SK-N-SH (cell line): ENCODE results near the gene SKI. TPM values are rescaled to one million over a fixed set of nuclear protein-coding genes. Genes with fewer than 3 reads are reported as not detected.

Experiments used
- CTCF ChIA-PET: fragments of 300-600, 350-600 bp; formaldehyde crosslinking; extraction: SDS; loops from one replicate; lab custom pipeline; 2021; lab: Yijun Ruan, JAX
- POLR2A ChIA-PET: fragments of 350-600 bp; sonication (Branson Sonifier 250); formaldehyde crosslinking; extraction: SDS; loops from one replicate; lab custom pipeline; 2020; ENCODE audit warnings: antibody characterized with exemption, inconsistent platforms; lab: Yijun Ruan, JAX
- DNase-seq: peaks from one replicate; pipeline ENCODE4 v3.0.0; 2012
- H2AFZ ChIP-seq: fragments of 200-600 bp; sonication (generic); 2 replicates; pipeline ENCODE4 v1.8.1; 2016; ENCODE audit warnings: antibody characterized with exemption, mild to moderate bottlenecking, low read depth
- H3F3A ChIP-seq: fragments of 200-600 bp; sonication (generic); replicated peaks from 2 replicates; pipeline ENCODE3; 2016; ENCODE audit warnings: antibody characterized with exemption, mild to moderate bottlenecking; ENCODE audit not compliant: insufficient read depth
- H3K27ac ChIP-seq, 2 experiments: fragments of 200-500 bp in 1 of 2; fragments of 200-600 bp in 1 of 2; sonication (Bioruptor generic) in 1 of 2; sonication (generic), shearing (Covaris generic) in 1 of 2; 2 replicates each; pipeline versions ENCODE4 v1.5.1 to v1.6.1; 2014 to 2016; ENCODE audit warnings: low read depth in 2 of 2, inconsistent platforms in 1 of 2, low read length in 1 of 2, mild to moderate bottlenecking in 1 of 2, mixed read lengths in 1 of 2
- H3K27me3 ChIP-seq: fragments of 200-600 bp; sonication (generic), shearing (Covaris generic); 2 replicates; pipeline ENCODE4 v1.6.1; 2016; ENCODE audit warnings: mixed run types; ENCODE audit not compliant: insufficient read depth
- H3K36me3 ChIP-seq, 2 experiments: fragments of 200-500 bp in 1 of 2; fragments of 200-600 bp in 1 of 2; sonication (Bioruptor generic) in 1 of 2; sonication (generic) in 1 of 2; replicated peaks in 1 of 2; 2 replicates each; pipeline versions ENCODE3 to v1.5.1; 2014 to 2016; ENCODE audit warnings: low read length in 1 of 2, mild to moderate bottlenecking in 1 of 2; ENCODE audit not compliant: insufficient read depth in 2 of 2, control insufficient read depth in 1 of 2
- H3K4me1 ChIP-seq, 2 experiments: fragments of 200-500 bp in 1 of 2; fragments of 200-600 bp in 1 of 2; sonication (Bioruptor generic) in 1 of 2; sonication (generic), shearing (Covaris generic) in 1 of 2; 2 replicates each; pipeline versions ENCODE4 v1.5.1 to v1.6.1; 2014 to 2016; ENCODE audit warnings: low read depth in 1 of 2, low read length in 1 of 2, mixed run types in 1 of 2; ENCODE audit not compliant: insufficient read depth in 2 of 2, control insufficient read depth in 1 of 2
- H3K4me2 ChIP-seq: fragments of 200-600 bp; sonication (generic), shearing (Covaris generic); 2 replicates; pipeline ENCODE4 v1.6.1; 2017; ENCODE audit warnings: mixed run types
- H3K4me3 ChIP-seq, 2 experiments: fragments of 200-500 bp in 1 of 2; fragments of 200-600 bp in 1 of 2; sonication (Bioruptor generic) in 1 of 2; sonication (generic), shearing (Covaris generic) in 1 of 2; 2 replicates each; pipeline versions ENCODE4 v1.5.1 to v1.8.1; 2014 to 2016; ENCODE audit warnings: low read depth in 2 of 2, inconsistent platforms in 1 of 2, low read length in 1 of 2, mild to moderate bottlenecking in 1 of 2, mixed read lengths in 1 of 2, moderate library complexity in 1 of 2
- H3K79me2 ChIP-seq: fragments of 200-600 bp; sonication (generic); 2 replicates; pipeline ENCODE4 v1.8.1; 2017; ENCODE audit warnings: mild to moderate bottlenecking; ENCODE audit not compliant: insufficient read depth
- H3K9ac ChIP-seq: fragments of 200-600 bp; sonication (generic); 2 replicates; pipeline ENCODE4 v1.6.1; 2017; ENCODE audit warnings: mixed run types
- H3K9me2 ChIP-seq: fragments of 200-600 bp; sonication (generic); 2 replicates; pipeline ENCODE4 v1.6.1; 2017; ENCODE audit warnings: mixed run types
- H3K9me3 ChIP-seq: fragments of 200-600 bp; sonication (generic); 2 replicates; pipeline ENCODE4 v1.6.1; 2017; ENCODE audit warnings: mixed run types, mild to moderate bottlenecking, moderate library complexity
- H4K20me1 ChIP-seq: fragments of 200-600 bp; sonication (generic); 2 replicates; pipeline ENCODE4 v1.6.1; 2017; ENCODE audit warnings: mild to moderate bottlenecking, mixed run types; ENCODE audit not compliant: insufficient read depth
- CHD2 ChIP-seq: fragments of 150-350 bp; IDR thresholded peaks from 2 replicates; pipeline ENCODE4 v1.6.1; 2018; ENCODE audit warnings: low read length; ENCODE audit not compliant: partially characterized antibody
- CTCF ChIP-seq: fragments of 200-600 bp; sonication (generic); IDR thresholded peaks from 2 replicates; pipeline ENCODE4 v1.6.1; 2017; ENCODE audit warnings: antibody characterized with exemption, mild to moderate bottlenecking, moderate library complexity
- EP300 ChIP-seq, 2 experiments: IDR thresholded peaks; 2 replicates each; pipeline versions ENCODE4 v1.4.0 to v1.6.1; 2012; ENCODE audit warnings: borderline replicate concordance in 1 of 2, low read depth in 1 of 2, low read length in 1 of 2
- FOXJ3 ChIP-seq: sonication (generic); formaldehyde crosslinking; IDR thresholded peaks from 2 replicates; pipeline ENCODE4 v1.5.1; 2020; ENCODE audit warnings: mild to moderate bottlenecking, missing genetic modification reagents
- GABPA ChIP-seq: IDR thresholded peaks from 2 replicates; pipeline ENCODE4 v1.4.0; 2012; ENCODE audit warnings: low read depth, mild to moderate bottlenecking
- GATA2 ChIP-seq: sonication (generic); formaldehyde crosslinking; IDR thresholded peaks from 2 replicates; pipeline ENCODE4 v1.5.0; 2020; ENCODE audit warnings: mild to moderate bottlenecking, missing genetic modification reagents
- IRF3 ChIP-seq: fragments of 150-350 bp; IDR thresholded peaks from 2 replicates; pipeline ENCODE4 v1.6.1; 2016; ENCODE audit warnings: mild to moderate bottlenecking, low read depth, low read length
- MEF2A ChIP-seq: IDR thresholded peaks from 2 replicates; pipeline ENCODE4 v1.4.0; 2012; ENCODE audit warnings: low read depth, borderline replicate concordance
- MXI1 ChIP-seq: IDR thresholded peaks from 2 replicates; pipeline ENCODE4 v1.6.1; 2012; ENCODE audit warnings: mild to moderate bottlenecking, low read depth, low read length, improper control_type of control experiment
- NRF1 ChIP-seq: IDR thresholded peaks from 2 replicates; pipeline ENCODE4 v1.6.1; 2012; ENCODE audit warnings: low read depth, mild to moderate bottlenecking, low read length
- POLR2AphosphoS5 ChIP-seq: IDR thresholded peaks from 2 replicates; pipeline ENCODE4 v1.6.1; 2012; ENCODE audit warnings: low read depth, low read length
- RAD21 ChIP-seq: IDR thresholded peaks from 2 replicates; pipeline ENCODE4 v1.6.1; 2012; ENCODE audit warnings: mild to moderate bottlenecking, low read length
- RCOR1 ChIP-seq: fragments of 150-350 bp; IDR thresholded peaks from 2 replicates; pipeline ENCODE4 v1.6.1; 2017; ENCODE audit warnings: antibody characterized with exemption, low read length
- REST ChIP-seq: IDR thresholded peaks from 2 replicates; pipeline ENCODE4 v1.6.1; 2012; ENCODE audit warnings: mild to moderate bottlenecking, low read depth, low read length, moderate library complexity
- RXRA ChIP-seq: IDR thresholded peaks from 2 replicates; pipeline ENCODE4 v1.4.0; 2012; ENCODE audit warnings: low read depth, mild to moderate bottlenecking, borderline replicate concordance
- SMC3 ChIP-seq: IDR thresholded peaks from 2 replicates; pipeline ENCODE4 v1.6.1; 2012; ENCODE audit warnings: low read depth, low read length, improper control_type of control experiment
- TCF12 ChIP-seq: IDR thresholded peaks from 2 replicates; pipeline ENCODE4 v1.4.0; 2012
- TEAD4 ChIP-seq: IDR thresholded peaks from 2 replicates; pipeline ENCODE4 v1.4.0; 2012; ENCODE audit warnings: mild to moderate bottlenecking, borderline replicate concordance; ENCODE audit not compliant: insufficient read depth
- YY1 ChIP-seq: IDR thresholded peaks from 2 replicates; pipeline ENCODE4 v1.4.0; 2012; ENCODE audit warnings: low read depth, mild to moderate bottlenecking
- WGBS: methylation state at CpG from one replicate; pipeline ENCODE4 v1.1.6; 2017; ENCODE audit warnings: low lambda C conversion rate; 5-methylcytosine and 5-hydroxymethylcytosine counted together
- polyA plus RNA-seq, 3 experiments: library from polyadenylated mRNA; depleted of rRNA; stranded (reverse); fragments of >200 nt; gene quantifications; 2 replicates each; pipeline ENCODE4 v1.2.3, GENCODE V29; 2012
- TF ChIP-seq, protein P1 (sequence below): IDR thresholded peaks from 2 replicates; pipeline ENCODE4 v1.4.0; 2012; ENCODE audit warnings: low read depth, borderline replicate concordance
- TF ChIP-seq, protein P2 (sequence below): fragments of 150-350 bp; IDR thresholded peaks from 2 replicates; pipeline ENCODE4 v1.6.1; 2017; ENCODE audit warnings: antibody characterized with exemption, low read length, low read depth, borderline replicate concordance

SKI gene
- polyA plus RNA-seq, 1 of the 3 experiments (the other 2 are of a cell fraction): 7.2 TPM

- no peak for TF ChIP-seq IRF3
- TF ChIP-seq TEAD4: no peak
- TF ChIP-seq EP300 (IDR thresholded peaks at IDR 0.05; ENCODE audit: borderline replicate concordance in 1 of 2, low read depth in 1 of 2, low read length in 1 of 2): no peak
- no peak for TF ChIP-seq REST
- TF ChIP-seq, protein P1, sequence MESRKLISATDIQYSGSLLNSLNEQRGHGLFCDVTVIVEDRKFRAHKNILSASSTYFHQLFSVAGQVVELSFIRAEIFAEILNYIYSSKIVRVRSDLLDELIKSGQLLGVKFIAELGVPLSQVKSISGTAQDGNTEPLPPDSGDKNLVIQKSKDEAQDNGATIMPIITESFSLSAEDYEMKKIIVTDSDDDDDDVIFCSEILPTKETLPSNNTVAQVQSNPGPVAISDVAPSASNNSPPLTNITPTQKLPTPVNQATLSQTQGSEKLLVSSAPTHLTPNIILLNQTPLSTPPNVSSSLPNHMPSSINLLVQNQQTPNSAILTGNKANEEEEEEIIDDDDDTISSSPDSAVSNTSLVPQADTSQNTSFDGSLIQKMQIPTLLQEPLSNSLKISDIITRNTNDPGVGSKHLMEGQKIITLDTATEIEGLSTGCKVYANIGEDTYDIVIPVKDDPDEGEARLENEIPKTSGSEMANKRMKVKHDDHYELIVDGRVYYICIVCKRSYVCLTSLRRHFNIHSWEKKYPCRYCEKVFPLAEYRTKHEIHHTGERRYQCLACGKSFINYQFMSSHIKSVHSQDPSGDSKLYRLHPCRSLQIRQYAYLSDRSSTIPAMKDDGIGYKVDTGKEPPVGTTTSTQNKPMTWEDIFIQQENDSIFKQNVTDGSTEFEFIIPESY: no peak
- TF ChIP-seq RAD21: no peak
- TF ChIP-seq MEF2A: no peak
- TF ChIP-seq, protein P2, sequence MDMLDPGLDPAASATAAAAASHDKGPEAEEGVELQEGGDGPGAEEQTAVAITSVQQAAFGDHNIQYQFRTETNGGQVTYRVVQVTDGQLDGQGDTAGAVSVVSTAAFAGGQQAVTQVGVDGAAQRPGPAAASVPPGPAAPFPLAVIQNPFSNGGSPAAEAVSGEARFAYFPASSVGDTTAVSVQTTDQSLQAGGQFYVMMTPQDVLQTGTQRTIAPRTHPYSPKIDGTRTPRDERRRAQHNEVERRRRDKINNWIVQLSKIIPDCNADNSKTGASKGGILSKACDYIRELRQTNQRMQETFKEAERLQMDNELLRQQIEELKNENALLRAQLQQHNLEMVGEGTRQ: no peak
- TF ChIP-seq YY1: no peak
These were observed 11.4 kb upstream of the SKI start (continued) for GRCh38 chr1:2216767-2217058.

DNA sequence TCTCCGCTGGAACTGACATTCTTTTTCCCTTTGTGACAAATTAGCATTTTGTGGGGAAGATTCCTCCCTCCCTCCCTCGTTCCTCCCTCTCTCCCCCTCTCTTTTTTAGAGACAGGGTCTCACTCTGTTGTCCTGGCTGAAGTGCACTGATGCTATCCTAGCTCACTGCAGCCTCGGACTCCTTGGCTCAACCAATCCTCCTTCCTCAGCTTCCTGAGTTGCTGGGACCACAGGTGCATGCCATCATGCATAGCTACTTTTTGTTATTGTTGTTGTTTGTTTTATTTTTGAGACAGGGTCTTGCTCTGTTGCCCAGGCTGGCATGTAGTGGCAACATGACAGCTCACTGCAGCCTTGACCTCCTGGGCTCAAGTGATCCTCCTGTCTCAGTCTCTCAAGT lies 6.8 kb upstream of the SKI start:
- no peak overlapping the region for H3K27ac ChIP-seq
- WGBS: 68% methylated on average over 3 of the region's 3 CpGs
- H3F3A ChIP-seq: no peaks in the 10 kb centered on the region
- no peaks in the 10 kb centered on the region for H3K27me3 ChIP-seq
- H3K4me1 ChIP-seq: no peaks in the 10 kb centered on the region; a peak in 1 of 4 replicates
- ChIA-PET POLR2A (no interaction called here), CTCF (interaction anchor here (0.8 to 1.0 kb wide), 2 partner anchors 14 to 160 kb away, joined by 3 to 4 read pairs; no protein-coding TSS in a partner anchor)
- no peak overlapping the region for H3K4me3 ChIP-seq
- no peaks in the 10 kb centered on the region for H3K36me3 ChIP-seq
- no peak overlapping the region for H3K4me2 ChIP-seq
- H3K9ac ChIP-seq: no peak overlapping the region
- H4K20me1 ChIP-seq: no peaks in the 10 kb centered on the region
- no peak overlapping the region for H2AFZ ChIP-seq
- DNase-seq: no peak
- no peaks in the 10 kb centered on the region for H3K9me3 ChIP-seq
- H3K79me2 ChIP-seq: no peaks in the 10 kb centered on the region
- no peaks in the 10 kb centered on the region for H3K9me2 ChIP-seq
- TF ChIP-seq GATA2 (CRISPR knock-in tag) (no peak), GABPA (no peak), MXI1 (no peak), MEF2A (no peak), TCF12 (no peak), CTCF (no peak), CHD2 (no peak), FOXJ3 (CRISPR knock-in tag) (no peak), NRF1 (no peak), IRF3 (no peak), SMC3 (no peak), RAD21 (no peak), POLR2AphosphoS5 (no peak), EP300 (IDR thresholded peaks at IDR 0.05; ENCODE audit: borderline replicate concordance in 1 of 2, low read depth in 1 of 2, low read length in 1 of 2) (no peak), RXRA (no peak), RCOR1 (no peak), TEAD4 (no peak)
